Glutamatergic neuron (in vitro differentiated cells): ENCODE data around the gene ATG5. TPM values are rescaled to one million over a fixed set of nuclear protein-coding genes. Genes with fewer than 3 reads are reported as not detected.

Source experiments
- DNase-seq: peaks from one replicate; pipeline ENCODE4 v3.0.0; 2022
- H3K27ac Mint-ChIP-seq: one replicate; pipeline ENCODE4 v1.8.0; 2020; ENCODE audit warnings: mild to moderate bottlenecking, mixed read lengths, inconsistent platforms; ENCODE audit not compliant: unreplicated experiment
- H3K27me3 Mint-ChIP-seq: one replicate; pipeline ENCODE4 v1.8.0; 2020; ENCODE audit warnings: mild to moderate bottlenecking, moderate library complexity, mixed read lengths, inconsistent platforms; ENCODE audit not compliant: unreplicated experiment
- H3K36me3 Mint-ChIP-seq: one replicate; pipeline ENCODE4 v1.8.0; 2020; ENCODE audit warnings: mild to moderate bottlenecking, mixed read lengths, inconsistent platforms; ENCODE audit not compliant: unreplicated experiment
- H3K4me1 Mint-ChIP-seq: one replicate; pipeline ENCODE4 v1.8.0; 2020; ENCODE audit warnings: mild to moderate bottlenecking, low read depth, mixed read lengths, inconsistent platforms; ENCODE audit not compliant: unreplicated experiment
- H3K4me3 Mint-ChIP-seq: one replicate; pipeline ENCODE4 v1.8.0; 2020; ENCODE audit warnings: mild to moderate bottlenecking, mixed read lengths, inconsistent platforms; ENCODE audit not compliant: unreplicated experiment
- H3K9me3 Mint-ChIP-seq: one replicate; pipeline ENCODE4 v1.8.0; 2020; ENCODE audit warnings: mild to moderate bottlenecking, moderate library complexity, mixed read lengths, inconsistent platforms; ENCODE audit not compliant: unreplicated experiment
- total RNA-seq: library from RNA; stranded (reverse); fragmentation: NEBNext Ultra II Directional; extraction: Animal tissue kit (Norgen Biotek cat#: 25700); gene quantifications from one replicate; pipeline ENCODE4 v1.2.1, GENCODE V29; 2021; ENCODE audit not compliant: unreplicated experiment
- TF ChIP-seq, protein P1 (sequence below): fragments of 200-600 bp; sonication (generic); IDR thresholded peaks from one replicate; pipeline ENCODE4 v1.5.0; 2021; ENCODE audit not compliant: partially characterized antibody, unreplicated experiment

ATG5 gene
- total RNA-seq, 1 donor from 2014 or later, result 24.8 TPM

DNA sequence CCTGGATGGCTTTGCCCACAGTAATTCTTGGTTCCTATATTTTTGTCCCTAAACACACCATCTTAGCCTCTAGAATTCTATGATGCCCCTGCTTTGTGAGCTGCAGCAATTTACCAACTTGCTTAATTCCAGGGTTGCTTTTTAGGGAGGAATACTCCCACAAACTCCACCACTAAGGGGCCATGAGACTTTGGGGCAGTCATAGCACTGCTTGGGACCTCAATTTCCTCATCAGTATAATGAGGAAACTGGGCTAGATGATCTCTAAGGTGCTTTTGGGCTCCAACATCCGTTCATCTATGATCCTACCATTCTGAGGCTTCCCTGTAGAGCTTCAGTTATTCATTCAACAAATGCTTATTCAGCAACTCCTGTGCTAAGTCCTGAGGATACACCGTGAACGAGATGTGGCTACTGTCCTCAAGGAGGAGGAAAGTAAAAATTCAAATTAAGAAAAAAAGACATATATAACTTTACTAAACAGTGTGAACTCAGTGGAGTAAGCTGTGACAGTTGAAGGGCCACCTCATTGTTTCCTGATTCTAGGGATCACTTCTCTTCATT, 164.2 kb downstream of the ATG5 start:
- DNase-seq, result no peak
- Mint-ChIP-seq H3K27me3 (peaks cover 2% of the 10 kb centered on the region), H3K27ac (no peak overlapping the region), H3K9me3 (no peaks in the 10 kb centered on the region), H3K4me1 (peaks cover 5% of the 10 kb centered on the region), H3K4me3 (no peak overlapping the region), H3K36me3 (no peaks in the 10 kb centered on the region)
- TF ChIP-seq, protein P1, sequence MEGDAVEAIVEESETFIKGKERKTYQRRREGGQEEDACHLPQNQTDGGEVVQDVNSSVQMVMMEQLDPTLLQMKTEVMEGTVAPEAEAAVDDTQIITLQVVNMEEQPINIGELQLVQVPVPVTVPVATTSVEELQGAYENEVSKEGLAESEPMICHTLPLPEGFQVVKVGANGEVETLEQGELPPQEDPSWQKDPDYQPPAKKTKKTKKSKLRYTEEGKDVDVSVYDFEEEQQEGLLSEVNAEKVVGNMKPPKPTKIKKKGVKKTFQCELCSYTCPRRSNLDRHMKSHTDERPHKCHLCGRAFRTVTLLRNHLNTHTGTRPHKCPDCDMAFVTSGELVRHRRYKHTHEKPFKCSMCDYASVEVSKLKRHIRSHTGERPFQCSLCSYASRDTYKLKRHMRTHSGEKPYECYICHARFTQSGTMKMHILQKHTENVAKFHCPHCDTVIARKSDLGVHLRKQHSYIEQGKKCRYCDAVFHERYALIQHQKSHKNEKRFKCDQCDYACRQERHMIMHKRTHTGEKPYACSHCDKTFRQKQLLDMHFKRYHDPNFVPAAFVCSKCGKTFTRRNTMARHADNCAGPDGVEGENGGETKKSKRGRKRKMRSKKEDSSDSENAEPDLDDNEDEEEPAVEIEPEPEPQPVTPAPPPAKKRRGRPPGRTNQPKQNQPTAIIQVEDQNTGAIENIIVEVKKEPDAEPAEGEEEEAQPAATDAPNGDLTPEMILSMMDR, result no peak

DNA sequence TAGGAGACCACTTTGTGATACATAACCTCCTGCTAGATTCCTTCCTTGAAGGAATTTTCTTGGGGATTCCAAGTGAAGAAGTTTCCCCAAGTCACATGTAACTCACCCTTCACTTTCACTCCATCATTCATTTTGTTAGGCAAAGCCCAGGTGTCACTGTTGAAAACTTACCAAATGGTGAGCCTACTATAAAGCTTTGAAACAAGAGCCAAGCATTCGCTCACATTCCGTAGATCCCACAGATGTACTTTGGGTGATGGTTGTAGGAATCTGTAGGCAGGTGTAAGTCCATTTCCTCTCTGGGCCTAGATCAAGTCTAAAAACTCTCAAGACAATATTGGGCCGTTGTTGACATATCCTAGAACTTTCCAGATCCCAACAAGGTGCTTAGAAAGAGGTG, 165.4 kb downstream of the ATG5 start:
- no peak for DNase-seq
- Mint-ChIP-seq H3K4me3 (no peak overlapping the region), H3K9me3 (no peaks in the 10 kb centered on the region), H3K27ac (no peak overlapping the region), H3K36me3 (no peaks in the 10 kb centered on the region), H3K4me1 (peaks cover 5% of the 10 kb centered on the region), H3K27me3 (peaks cover 2% of the 10 kb centered on the region)
- TF ChIP-seq, protein P1, result no peak

- Mint-ChIP-seq H3K9me3 (no peaks in the 10 kb centered on the region), H3K36me3 (no peaks in the 10 kb centered on the region), H3K4me1 (peaks cover 5% of the 10 kb centered on the region), H3K4me3 (no peak overlapping the region), H3K27me3 (peaks cover 2% of the 10 kb centered on the region), H3K27ac (no peak overlapping the region)
- TF ChIP-seq, protein P1, result no peak
- no peak for DNase-seq
These were observed 166.0 kb downstream of the ATG5 start for GRCh38 chr6:106159531-106159940.

- H3K4me3 Mint-ChIP-seq, result no peak overlapping the region
- H3K36me3 Mint-ChIP-seq, result no peaks in the 10 kb centered on the region
- no peak overlapping the region for H3K27ac Mint-ChIP-seq
- DNase-seq, result no peak
- H3K4me1 Mint-ChIP-seq, result peaks cover 5% of the 10 kb centered on the region
- H3K27me3 Mint-ChIP-seq, result peaks cover 2% of the 10 kb centered on the region
- H3K9me3 Mint-ChIP-seq, result no peaks in the 10 kb centered on the region
- TF ChIP-seq, protein P1, result no peak
These were observed 166.7 kb downstream of the ATG5 start for GRCh38 chr6:106158816-106159215.

- TF ChIP-seq, protein P1, result no peak
- no peak overlapping the region for H3K4me3 Mint-ChIP-seq
- DNase-seq, result no peak
- H3K36me3 Mint-ChIP-seq, result no peaks in the 10 kb centered on the region
- H3K4me1 Mint-ChIP-seq, result peaks cover 2% of the 10 kb centered on the region
- H3K27me3 Mint-ChIP-seq, result peaks cover 2% of the 10 kb centered on the region
- H3K27ac Mint-ChIP-seq, result no peak overlapping the region
- no peaks in the 10 kb centered on the region for H3K9me3 Mint-ChIP-seq
These were observed 168.7 kb downstream of the ATG5 start for GRCh38 chr6:106156863-106157262.
